AG04450 (cell line): ENCODE data around the gene CORO6. TPM values are rescaled to one million over a fixed set of nuclear protein-coding genes. Genes with fewer than 3 reads are reported as not detected.

ENCODE experiments used
- CTCF ChIA-PET: fragments of 300-600, 350-600 bp; formaldehyde crosslinking; extraction: SDS; loops from one replicate; lab custom pipeline; 2022; ENCODE audit warnings: antibody characterized with exemption, inconsistent platforms; lab: Charles Lee
- POLR2A ChIA-PET: fragments of 350-600 bp; formaldehyde crosslinking; extraction: SDS; loops from one replicate; lab custom pipeline; 2021; ENCODE audit warnings: antibody characterized with exemption, inconsistent platforms; lab: Yijun Ruan, JAX
- DNase-seq: peaks from one replicate; pipeline ENCODE4 v3.0.0-alpha.2; 2011; ENCODE audit warnings: low read depth, low spot score
- H3K27ac ChIP-seq: one replicate; pipeline ENCODE4 v1.5.1; 2012; ENCODE audit warnings: low read depth, low read length, control low read depth
- H3K27me3 ChIP-seq: one replicate; pipeline ENCODE4 v1.6.0; 2012; ENCODE audit warnings: low read length; ENCODE audit not compliant: control insufficient read depth, insufficient read depth
- H3K4me3 ChIP-seq: 2 replicates; pipeline ENCODE4 v1.5.1; 2011; ENCODE audit warnings: mild to moderate bottlenecking, low read depth, low read length, control low read depth
- H3K9me3 ChIP-seq: 2 replicates; pipeline ENCODE4 v1.5.1; 2012; ENCODE audit warnings: low read length; ENCODE audit not compliant: control insufficient read depth, insufficient read depth
- CTCF ChIP-seq: IDR thresholded peaks from 2 replicates; pipeline ENCODE4 v1.5.1; 2011; ENCODE audit warnings: low read depth, low read length, control low read depth, inconsistent platforms
- polyA plus RNA-seq: library from polyadenylated mRNA; depleted of rRNA; stranded (reverse); fragments of >200 nt; gene quantifications from 2 replicates; pipeline ENCODE4 v1.2.3, GENCODE V29; 2011

The CORO6 gene
- polyA plus RNA-seq, 1 experiment = 9.3 TPM

- DNase-seq = no peak
- POLR2A ChIA-PET = interaction anchor here (0.5 to 0.8 kb wide), 2 partner anchors 301 to 318 kb away, joined by 3 to 5 read pairs; no protein-coding TSS in a partner anchor
- TF ChIP-seq CTCF = no peak
- Histone ChIP-seq H3K4me3 (peak overlapping the region; percentile 61), H3K9me3 (no peaks in the 10 kb centered on the region; the same call in 1 of the 2 replicates), H3K27ac (peak overlapping the region; percentile 65), H3K27me3 (no peaks in the 10 kb centered on the region)
- CTCF ChIA-PET = interaction anchor here (0.6 to 2.4 kb wide), 16 partner anchors 10 to 524 kb away, joined by 3 to 23 read pairs (median 4); partner anchors contain the start of gene TP53I13
Measured at GRCh38 chr17:29590411-29591145, 32.1 kb downstream of the CORO6 start.

GRCh38 chr17:29589524-29590410 lies 32.9 kb downstream of the CORO6 start, which contains the start of gene GIT1:
TSS of gene GIT1 (minus strand) at chr17:29589648. CDS start at chr17:29589378, 270 bp downstream.
- H3K27me3 ChIP-seq = no peaks in the 10 kb centered on the region
- ChIA-PET POLR2A (interaction anchor here (1.0 kb wide), 1 partner anchor 13 kb away, joined by 3 read pairs; no protein-coding TSS in a partner anchor), CTCF (interaction anchor here (0.6 to 1.0 kb wide), 3 partner anchors 17 to 219 kb away, joined by 3 to 5 read pairs (median 3); no protein-coding TSS in a partner anchor)
- H3K27ac ChIP-seq = peak within 1 kb of the TSS; percentile 57
- TF ChIP-seq CTCF = no peak
- DNase-seq = no peak
- no peaks in the 10 kb centered on the region; the same call in 1 of the 2 replicates for H3K9me3 ChIP-seq
- H3K4me3 ChIP-seq = peak within 1 kb of the TSS; percentile 83

- H3K27me3 ChIP-seq = no peaks in the 10 kb centered on the region
- peak overlapping the region; percentile 83 for H3K4me3 ChIP-seq
- POLR2A ChIA-PET = interaction anchor here (1.0 kb wide), 1 partner anchor 12 kb away, joined by 3 read pairs; no protein-coding TSS in a partner anchor
- no peak for DNase-seq
- CTCF ChIA-PET = interaction anchor here (1.2 to 1.6 kb wide), 3 partner anchors 16 to 29 kb away, joined by 5 to 8 read pairs (median 7); partner anchors contain the start of gene TP53I13
- no peak for TF ChIP-seq CTCF
- no peaks in the 10 kb centered on the region; the same call in 1 of the 2 replicates for H3K9me3 ChIP-seq
- H3K27ac ChIP-seq = no peak overlapping the region
Measured at GRCh38 chr17:29588562-29589411, 33.9 kb downstream of the CORO6 start.

GRCh38 chr17:29588017-29588561 lies 34.6 kb downstream of the CORO6 start:
- TF ChIP-seq CTCF = no peak
- DNase-seq = no peak
- CTCF ChIA-PET = interaction anchor here (0.6 to 1.6 kb wide), 4 partner anchors 15 to 37 kb away, joined by 3 to 8 read pairs (median 6); partner anchors contain the start of gene TP53I13
- POLR2A ChIA-PET = no interaction called here
- Histone ChIP-seq H3K27ac (no peak overlapping the region), H3K9me3 (peaks cover 3% of the 10 kb centered on the region; the same call in 1 of the 2 replicates), H3K27me3 (no peaks in the 10 kb centered on the region), H3K4me3 (peak overlapping the region; percentile 83)
